ENCODE measurements around the gene CYB5D1. TPM values are rescaled to one million over a fixed set of nuclear protein-coding genes. Genes with fewer than 3 reads are reported as not detected.
"Not testable (repeated sequence)": the region's sequence is repeated elsewhere in the genome, so short reads cannot be mapped to it uniquely, and the experiment has no call there.

Gene CYB5D1, protein sequence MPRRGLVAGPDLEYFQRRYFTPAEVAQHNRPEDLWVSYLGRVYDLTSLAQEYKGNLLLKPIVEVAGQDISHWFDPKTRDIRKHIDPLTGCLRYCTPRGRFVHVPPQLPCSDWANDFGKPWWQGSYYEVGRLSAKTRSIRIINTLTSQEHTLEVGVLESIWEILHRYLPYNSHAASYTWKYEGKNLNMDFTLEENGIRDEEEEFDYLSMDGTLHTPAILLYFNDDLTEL
- 10.2 and 10.3 TPM in 2 replicates for total RNA-seq (2014; rRNA removed; shearing (Covaris generic))

DNA sequence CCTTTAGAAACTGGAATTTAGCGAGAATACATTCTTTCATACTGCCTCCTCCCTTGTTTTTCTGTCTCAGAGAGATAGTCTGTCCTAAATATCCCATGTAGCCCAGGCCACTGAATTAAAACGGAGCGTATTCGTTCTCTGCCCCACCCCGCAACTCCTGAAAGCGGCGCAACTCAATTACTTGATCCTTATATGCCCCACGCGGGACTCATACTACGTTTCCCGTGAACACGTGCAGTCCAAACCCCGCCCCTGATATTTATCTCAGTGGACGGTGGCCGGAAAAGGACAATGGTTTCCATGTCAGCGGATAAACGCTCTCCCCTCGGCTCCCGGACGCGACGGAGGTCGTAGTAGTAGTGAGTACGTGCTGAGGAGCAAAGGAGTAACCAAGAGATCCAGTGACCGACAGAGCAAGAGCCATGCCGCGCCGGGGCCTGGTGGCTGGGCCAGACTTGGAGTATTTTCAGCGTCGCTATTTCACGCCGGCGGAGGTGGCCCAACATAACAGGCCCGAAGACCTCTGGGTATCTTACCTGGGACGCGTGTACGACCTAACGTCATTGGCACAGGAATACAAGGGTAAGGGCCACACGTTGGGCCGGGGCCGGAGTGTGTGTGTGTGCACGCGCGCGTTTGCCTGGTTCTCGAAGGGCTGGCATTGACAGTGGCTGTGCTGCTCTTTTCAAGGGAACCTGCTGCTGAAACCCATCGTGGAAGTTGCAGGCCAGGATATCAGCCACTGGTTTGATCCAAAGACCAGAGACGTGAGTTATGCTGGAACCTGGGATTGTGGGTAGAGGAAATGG is at the start of gene CYB5D1:
TSS of gene CYB5D1 (plus strand) at position 291 of the 809 bp plus-strand sequence. CDS start at position 423, 132 bp downstream.
- Histone ChIP-seq H3K4me3 (ENCODE audit: insufficient read depth, low read depth, low read length) (peak within 1 kb of the TSS; percentile 82), H3K36me3 (replicated peaks; ENCODE audit: control insufficient read depth, insufficient read depth, low read length) (peaks cover 4% of the 10 kb centered on the region; the same call in 1 of the 2 replicates)
- peak; percentile 76 for DNase-seq

DNA sequence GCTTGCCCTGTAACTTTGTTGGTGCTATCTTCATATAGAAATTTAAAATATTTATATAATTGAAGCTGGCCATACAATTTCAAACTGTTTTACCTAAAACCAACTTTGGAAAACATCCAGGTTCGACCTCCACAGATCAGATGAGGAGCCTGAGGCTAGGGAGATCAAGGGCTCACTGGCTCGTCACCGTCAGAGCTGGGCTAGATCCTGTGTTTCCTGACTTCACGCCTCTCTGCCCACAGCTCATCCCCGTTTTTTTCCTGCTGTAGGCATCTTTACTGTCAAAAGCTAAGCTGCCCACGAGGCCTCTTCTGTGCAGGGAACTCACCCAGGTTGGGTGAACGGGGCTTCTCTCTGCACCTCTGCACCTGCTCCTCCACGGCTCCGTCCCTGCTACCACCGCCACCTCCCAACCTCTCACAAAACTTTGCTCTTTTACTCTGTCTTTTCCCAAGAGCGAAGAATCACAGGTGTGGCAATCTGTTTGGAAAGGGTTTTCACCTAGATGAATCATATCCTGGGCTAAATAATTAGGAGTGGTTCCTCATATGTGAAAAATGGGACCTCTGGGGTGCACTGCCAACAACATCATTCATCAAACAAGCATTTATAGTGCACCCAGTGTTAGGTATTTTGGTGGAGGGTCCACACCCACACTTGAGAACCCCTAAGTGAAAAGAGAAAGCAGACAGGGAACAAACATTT is 48.6 kb upstream of the CYB5D1 start:
- DNase-seq, result no peak
- Histone ChIP-seq H3K36me3 (replicated peaks; ENCODE audit: control insufficient read depth, insufficient read depth, low read length) (no peaks in the 10 kb centered on the region), H3K4me3 (ENCODE audit: insufficient read depth, low read depth, low read length) (no peak overlapping the region), H3K27me3 (ENCODE audit: control insufficient read depth, insufficient read depth, low read length) (no peaks in the 10 kb centered on the region)

More for the DNA sequence above, at the start of gene CYB5D1:
- peaks cover 37% of the 10 kb centered on the region for H3K27me3 ChIP-seq (ENCODE audit: control insufficient read depth, insufficient read depth, low read length)

DNA sequence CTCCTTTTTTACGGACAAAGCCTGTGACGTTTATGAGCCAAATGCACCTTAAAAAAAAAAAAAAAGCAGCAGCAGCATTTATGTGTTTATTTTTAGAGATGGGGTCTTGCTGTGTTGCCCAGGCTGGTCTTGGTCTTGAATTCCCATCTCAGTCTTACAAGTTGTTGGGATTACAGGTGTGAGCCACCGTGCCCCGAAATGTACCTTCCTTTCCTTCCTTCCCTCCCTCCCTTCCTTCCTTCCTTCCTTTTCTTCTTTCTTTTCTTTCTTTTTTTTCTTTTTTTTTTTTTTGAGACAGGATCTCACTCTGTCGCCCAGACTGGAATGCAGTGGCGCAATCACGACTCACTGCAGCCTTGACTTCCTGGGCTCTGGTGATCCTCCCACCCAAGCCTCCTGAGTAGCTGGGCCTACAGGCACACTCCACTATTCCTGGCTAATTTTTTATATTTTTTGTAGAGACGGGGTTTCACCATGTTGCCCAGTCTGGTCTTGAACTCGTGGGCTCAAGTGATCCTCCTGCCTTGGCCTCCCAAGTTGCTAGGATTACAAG is 47.9 kb upstream of the CYB5D1 start:
- not testable (repeated sequence) for H3K4me3 ChIP-seq (ENCODE audit: insufficient read depth, low read depth, low read length); H3K27me3 ChIP-seq (ENCODE audit: control insufficient read depth, insufficient read depth, low read length); H3K36me3 ChIP-seq (replicated peaks; ENCODE audit: control insufficient read depth, insufficient read depth, low read length); DNase-seq

DNA sequence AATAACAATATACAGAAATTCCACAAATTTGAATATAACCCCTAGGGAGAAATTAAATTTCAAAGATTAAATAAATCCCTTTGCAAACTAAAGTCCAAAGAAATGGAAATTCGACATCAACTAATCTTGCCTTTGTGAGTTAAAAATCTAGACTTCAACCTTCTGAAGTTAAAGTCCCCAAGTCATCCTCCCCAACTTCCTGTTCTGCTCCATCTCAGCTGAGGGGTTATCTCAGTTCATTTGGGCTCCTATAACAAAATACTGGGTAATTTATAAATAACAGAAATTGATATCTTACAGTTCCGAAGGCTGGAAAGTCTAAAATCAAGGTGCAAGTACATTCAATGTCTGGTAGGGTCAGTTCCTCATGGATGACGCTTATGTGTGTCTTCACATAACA is 46.6 kb upstream of the CYB5D1 start:
- no peaks in the 10 kb centered on the region for H3K27me3 ChIP-seq (ENCODE audit: control insufficient read depth, insufficient read depth, low read length)
- H3K36me3 ChIP-seq (replicated peaks; ENCODE audit: control insufficient read depth, insufficient read depth, low read length), result no peaks in the 10 kb centered on the region
- DNase-seq, result no peak
- no peak overlapping the region for H3K4me3 ChIP-seq (ENCODE audit: insufficient read depth, low read depth, low read length)

DNA sequence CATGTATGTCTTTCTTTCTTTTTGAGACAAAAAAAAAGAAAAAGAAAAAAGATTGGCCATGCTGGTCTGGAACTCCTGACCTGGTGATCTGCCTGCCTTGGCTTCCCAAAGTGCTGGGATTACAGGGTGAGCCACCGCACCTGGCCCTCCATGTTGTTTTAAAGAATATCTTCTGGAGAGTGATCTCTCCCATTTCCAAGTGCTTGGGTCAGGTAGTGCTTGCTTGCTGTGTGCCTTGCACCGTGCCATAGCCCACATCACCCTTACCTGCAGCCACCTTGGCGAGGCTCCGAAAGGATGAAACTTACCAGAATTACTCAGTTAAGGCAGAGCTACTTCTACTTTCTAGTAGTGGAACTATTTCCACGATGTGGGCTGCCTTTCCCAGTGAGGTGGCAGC is 42.8 kb upstream of the CYB5D1 start:
- Histone ChIP-seq H3K36me3 (replicated peaks; ENCODE audit: control insufficient read depth, insufficient read depth, low read length) (no peaks in the 10 kb centered on the region), H3K27me3 (ENCODE audit: control insufficient read depth, insufficient read depth, low read length) (no peaks in the 10 kb centered on the region), H3K4me3 (ENCODE audit: insufficient read depth, low read depth, low read length) (no peak overlapping the region)
- DNase-seq, result no peak

DNA sequence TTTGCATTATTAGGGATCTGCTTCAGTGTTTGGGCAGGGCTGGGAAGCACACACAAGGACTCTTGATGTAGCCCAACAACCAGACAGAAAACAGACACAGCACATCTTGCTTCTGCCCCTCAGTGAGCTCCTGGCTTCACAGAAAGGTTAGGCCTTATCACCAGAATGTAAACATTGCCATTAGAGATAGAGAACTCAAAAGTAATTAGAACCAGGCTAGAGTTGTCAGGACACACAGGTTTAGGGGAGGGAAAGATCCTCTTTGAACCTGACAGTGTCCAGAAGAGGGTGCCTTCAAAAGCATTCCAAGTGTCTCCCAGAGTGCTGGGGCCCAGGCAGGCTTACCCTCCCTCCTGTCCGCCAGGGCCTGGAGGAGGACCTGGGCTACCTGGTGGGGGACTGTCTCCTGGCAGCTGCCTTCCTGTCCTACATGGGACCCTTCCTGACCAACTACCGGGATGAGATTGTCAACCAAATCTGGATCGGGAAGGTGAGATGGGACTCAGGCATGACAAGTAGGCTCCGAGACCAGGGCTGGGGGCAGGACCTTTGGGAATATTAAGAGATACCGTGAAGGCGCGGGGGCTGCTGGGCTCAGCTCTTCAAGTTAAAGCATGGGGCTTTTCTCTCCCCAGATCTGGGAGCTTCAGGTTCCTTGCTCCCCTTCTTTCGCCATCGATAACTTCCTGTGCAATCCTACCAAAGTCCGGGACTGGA is 40.7 kb upstream of the CYB5D1 start:
- peak; percentile 34 for DNase-seq
- no peaks in the 10 kb centered on the region for H3K27me3 ChIP-seq (ENCODE audit: control insufficient read depth, insufficient read depth, low read length)
- no peak overlapping the region for H3K4me3 ChIP-seq (ENCODE audit: insufficient read depth, low read depth, low read length)
- no peaks in the 10 kb centered on the region for H3K36me3 ChIP-seq (replicated peaks; ENCODE audit: control insufficient read depth, insufficient read depth, low read length)

DNA sequence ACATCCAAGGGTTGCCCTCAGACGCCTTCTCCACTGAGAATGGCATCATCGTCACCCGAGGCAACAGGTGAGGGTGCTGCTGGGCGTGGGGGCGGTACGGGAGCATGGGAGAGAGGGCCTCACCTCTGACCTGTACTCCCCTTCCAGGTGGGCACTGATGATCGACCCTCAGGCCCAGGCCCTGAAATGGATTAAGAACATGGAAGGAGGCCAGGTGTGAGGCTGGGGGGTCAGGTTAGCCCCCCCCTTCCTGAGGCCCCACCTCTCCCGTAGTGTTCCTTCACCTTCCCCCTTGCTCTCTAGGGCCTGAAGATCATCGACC is 40.2 kb upstream of the CYB5D1 start:
- no peak overlapping the region for H3K4me3 ChIP-seq (ENCODE audit: insufficient read depth, low read depth, low read length)
- DNase-seq, result peak; percentile 27
- H3K27me3 ChIP-seq (ENCODE audit: control insufficient read depth, insufficient read depth, low read length), result no peaks in the 10 kb centered on the region
- H3K36me3 ChIP-seq (replicated peaks; ENCODE audit: control insufficient read depth, insufficient read depth, low read length), result no peaks in the 10 kb centered on the region

DNA sequence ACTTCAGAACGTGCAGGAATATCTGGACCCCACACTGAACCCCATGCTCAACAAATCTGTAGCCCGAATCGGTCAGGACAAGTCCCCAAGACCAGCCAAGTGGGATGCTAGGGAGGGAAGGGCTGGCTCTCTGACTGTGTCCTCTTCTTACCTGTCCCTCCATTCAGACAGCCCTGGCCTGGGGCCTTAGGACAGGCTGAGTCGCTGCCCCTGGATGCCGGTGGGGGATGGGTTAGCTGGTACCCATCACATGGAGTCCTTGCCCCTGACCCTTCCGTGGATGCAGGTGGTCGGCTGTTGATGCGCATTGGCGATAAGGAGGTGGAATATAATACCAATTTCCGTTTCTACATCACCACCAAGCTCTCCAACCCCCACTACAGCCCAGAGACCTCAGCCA is 39.8 kb upstream of the CYB5D1 start:
- H3K36me3 ChIP-seq (replicated peaks; ENCODE audit: control insufficient read depth, insufficient read depth, low read length), result no peaks in the 10 kb centered on the region
- H3K27me3 ChIP-seq (ENCODE audit: control insufficient read depth, insufficient read depth, low read length), result no peaks in the 10 kb centered on the region
- no peak overlapping the region for H3K4me3 ChIP-seq (ENCODE audit: insufficient read depth, low read depth, low read length)
- peak; percentile 25 for DNase-seq

DNA sequence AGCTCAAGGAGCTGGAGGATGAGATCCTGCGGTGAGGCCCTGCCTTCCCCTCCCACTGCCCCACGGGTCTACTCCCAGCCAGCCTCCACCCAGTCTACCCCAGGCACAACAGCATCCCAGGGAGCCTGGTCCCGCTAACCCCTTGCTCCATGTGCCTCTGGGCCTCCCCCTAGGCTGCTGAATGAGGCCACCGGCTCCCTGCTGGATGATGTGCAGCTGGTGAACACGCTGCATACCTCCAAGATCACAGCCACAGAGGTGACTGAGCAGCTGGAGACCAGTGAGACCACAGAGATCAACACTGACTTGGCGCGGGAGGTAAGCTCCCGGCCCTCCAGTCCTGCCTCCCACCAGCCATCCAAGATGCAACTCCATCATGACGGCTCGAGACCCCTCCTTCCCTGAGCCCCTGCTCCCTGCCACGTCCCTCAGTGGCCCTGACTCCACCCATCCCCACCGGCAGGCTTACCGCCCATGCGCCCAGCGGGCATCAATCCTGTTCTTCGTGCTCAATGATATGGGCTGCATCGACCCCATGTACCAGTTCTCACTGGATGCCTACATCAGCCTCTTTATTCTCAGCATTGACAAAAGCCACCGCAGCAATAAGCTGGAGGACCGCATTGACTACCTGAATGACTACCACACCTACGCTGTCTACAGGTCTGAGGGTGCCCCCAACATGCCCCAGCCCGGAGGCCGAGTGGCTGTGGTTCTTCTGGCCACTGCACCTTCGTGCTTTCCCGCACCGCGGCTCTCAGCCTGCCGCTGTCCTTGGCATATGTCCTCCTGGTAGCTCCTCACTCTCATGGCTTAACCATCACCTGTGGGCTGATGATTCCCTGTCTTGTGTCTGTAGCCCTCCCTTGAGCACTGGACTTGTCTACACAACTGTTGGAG is 38.8 kb upstream of the CYB5D1 start:
- Histone ChIP-seq H3K27me3 (ENCODE audit: control insufficient read depth, insufficient read depth, low read length) (peaks cover 8% of the 10 kb centered on the region), H3K36me3 (replicated peaks; ENCODE audit: control insufficient read depth, insufficient read depth, low read length) (no peaks in the 10 kb centered on the region), H3K4me3 (ENCODE audit: insufficient read depth, low read depth, low read length) (no peak overlapping the region)
- peak; percentile 45 for DNase-seq

DNA sequence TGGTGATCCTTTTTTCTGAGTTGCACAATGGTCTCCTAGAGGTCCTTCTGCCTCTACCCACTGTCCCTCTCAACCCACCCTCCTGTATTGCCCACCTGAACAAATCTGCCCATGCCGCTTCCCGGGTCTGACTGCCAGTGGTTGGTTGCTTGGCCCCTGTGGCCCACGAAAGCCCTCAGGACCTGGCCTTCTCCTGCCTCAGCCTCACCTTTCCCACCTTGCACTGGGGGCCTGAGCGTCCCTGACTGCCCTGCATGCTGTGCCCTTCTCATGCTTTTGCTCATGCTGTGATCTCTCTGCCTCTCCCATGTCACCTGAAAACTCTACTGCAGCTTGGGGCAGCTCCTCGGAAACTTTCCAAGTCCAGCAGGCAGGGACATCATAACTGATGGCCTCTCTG is 37.6 kb upstream of the CYB5D1 start:
- Histone ChIP-seq H3K27me3 (ENCODE audit: control insufficient read depth, insufficient read depth, low read length) (peaks cover 8% of the 10 kb centered on the region), H3K4me3 (ENCODE audit: insufficient read depth, low read depth, low read length) (no peak overlapping the region), H3K36me3 (replicated peaks; ENCODE audit: control insufficient read depth, insufficient read depth, low read length) (no peaks in the 10 kb centered on the region)
- DNase-seq, result peak; percentile 27

DNA sequence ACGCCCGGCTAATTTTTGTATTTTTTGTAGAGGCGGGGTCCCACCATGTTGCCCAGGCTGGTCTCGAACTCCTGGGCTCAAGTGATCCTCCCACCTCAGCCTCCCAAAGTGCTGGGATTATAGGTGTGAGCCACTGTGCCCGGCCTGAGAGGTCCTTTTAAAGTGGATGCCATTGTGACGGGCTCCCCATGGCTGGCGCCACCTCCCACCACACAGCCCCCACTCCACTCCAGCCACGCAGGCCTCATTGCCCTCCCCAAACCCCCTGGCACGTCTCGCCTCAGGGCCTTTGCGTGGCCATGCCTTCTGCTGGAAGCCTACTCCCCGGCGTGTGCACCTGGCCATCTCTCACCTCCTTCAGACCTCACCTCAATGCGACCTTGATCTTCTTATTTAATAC is 35.7 kb upstream of the CYB5D1 start:
- Histone ChIP-seq H3K36me3 (replicated peaks; ENCODE audit: control insufficient read depth, insufficient read depth, low read length) (no peaks in the 10 kb centered on the region), H3K4me3 (ENCODE audit: insufficient read depth, low read depth, low read length) (no peak overlapping the region), H3K27me3 (ENCODE audit: control insufficient read depth, insufficient read depth, low read length) (peaks cover 10% of the 10 kb centered on the region)
- peak; percentile 26 for DNase-seq

DNA sequence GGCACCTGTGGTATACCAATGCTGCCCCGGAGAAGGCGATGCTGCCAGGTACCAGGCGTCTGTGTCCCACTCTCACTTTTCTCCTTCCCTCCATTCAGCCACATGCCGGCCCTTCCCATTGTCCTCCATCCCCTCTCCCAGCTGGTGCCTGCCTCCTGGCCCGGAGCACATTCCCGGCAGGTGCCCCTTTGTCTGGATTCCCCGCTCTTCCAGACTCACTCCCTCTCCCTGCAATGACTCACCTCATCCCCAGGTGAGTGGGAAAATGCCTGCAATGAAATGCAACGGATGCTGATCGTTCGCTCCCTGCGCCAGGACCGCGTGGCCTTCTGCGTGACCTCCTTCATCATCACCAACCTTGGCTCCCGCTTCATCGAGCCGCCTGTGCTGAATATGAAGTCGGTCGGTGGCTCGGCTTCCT is 34.2 kb upstream of the CYB5D1 start:
- H3K27me3 ChIP-seq (ENCODE audit: control insufficient read depth, insufficient read depth, low read length), result peaks cover 10% of the 10 kb centered on the region
- no peak overlapping the region for H3K4me3 ChIP-seq (ENCODE audit: insufficient read depth, low read depth, low read length)
- H3K36me3 ChIP-seq (replicated peaks; ENCODE audit: control insufficient read depth, insufficient read depth, low read length), result no peaks in the 10 kb centered on the region
- DNase-seq, result peak; percentile 85

DNA sequence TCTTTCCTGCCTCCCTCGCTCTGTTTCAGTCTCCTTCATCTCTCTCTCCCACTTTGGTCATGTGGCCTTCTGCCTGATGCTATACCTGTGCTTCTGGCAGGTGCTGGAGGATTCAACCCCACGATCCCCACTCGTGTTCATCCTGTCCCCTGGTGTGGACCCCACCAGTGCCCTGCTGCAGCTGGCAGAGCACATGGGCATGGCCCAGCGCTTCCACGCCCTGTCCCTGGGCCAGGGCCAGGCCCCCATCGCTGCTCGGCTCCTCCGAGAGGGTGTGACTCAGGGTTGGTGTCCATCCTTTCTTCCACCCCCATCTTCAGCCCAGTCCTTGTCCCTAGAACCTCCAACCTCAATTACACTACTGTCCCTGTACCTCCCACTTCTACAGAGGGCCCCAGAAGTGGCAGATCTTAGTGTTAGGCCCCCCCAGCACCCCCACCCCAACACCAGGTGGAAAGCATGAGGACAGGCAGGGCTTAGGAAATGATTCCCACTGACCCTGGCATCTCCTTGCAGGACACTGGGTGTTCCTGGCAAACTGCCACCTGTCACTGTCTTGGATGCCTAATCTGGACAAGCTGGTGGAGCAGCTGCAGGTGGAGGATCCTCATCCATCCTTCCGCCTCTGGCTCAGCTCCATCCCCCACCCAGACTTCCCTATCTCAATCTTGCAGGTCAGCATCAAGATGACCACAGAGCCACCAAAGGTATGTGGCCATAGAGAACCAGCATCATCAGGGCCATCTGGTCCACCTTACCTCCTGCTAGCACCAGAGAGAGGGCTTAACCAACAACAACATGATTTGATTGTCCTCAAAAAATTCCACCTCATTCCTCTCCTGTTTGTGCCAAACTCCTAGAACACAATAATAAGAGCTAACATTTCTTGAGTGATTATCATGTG is 33.5 kb upstream of the CYB5D1 start:
- Histone ChIP-seq H3K36me3 (replicated peaks; ENCODE audit: control insufficient read depth, insufficient read depth, low read length) (no peaks in the 10 kb centered on the region), H3K27me3 (ENCODE audit: control insufficient read depth, insufficient read depth, low read length) (peaks cover 10% of the 10 kb centered on the region), H3K4me3 (ENCODE audit: insufficient read depth, low read depth, low read length) (no peak overlapping the region)
- DNase-seq, result peak; percentile 24
